CD8-positive, alpha-beta memory T cell (primary cell): Measurements from ENCODE around the gene RBM45. TPM values are rescaled to one million over a fixed set of nuclear protein-coding genes. Genes with fewer than 3 reads are reported as not detected.
A peak's percentile ranks its signal among the peaks of the same experiment; 100 is the strongest.

Source experiments
- CTCF ChIA-PET: fragments of 350-600 bp; sonication (Branson Sonifier 250); formaldehyde crosslinking; loops from one replicate; lab custom pipeline; 2021; ENCODE audit warnings: antibody characterized with exemption; lab: Charles Lee
- POLR2A ChIA-PET: fragments of 350-600 bp; sonication (Branson Sonifier 250); formaldehyde crosslinking; loops from one replicate; lab custom pipeline; 2021; ENCODE audit warnings: antibody characterized with exemption; lab: Charles Lee
- DNase-seq, 5 donors: peaks; one replicate each; pipeline versions ENCODE4 v3.0.0 to v3.0.0-alpha.2; 2020 to 2022; ENCODE audit warnings: mixed read lengths in 1 of 5
- H3K27ac ChIP-seq: one replicate; pipeline ENCODE4 v1.7.0; 2013; ENCODE audit warnings: low read depth, mild to moderate bottlenecking, low read length, moderate library complexity
- H3K27me3 ChIP-seq: 2 replicates; pipeline ENCODE4 v1.7.0; 2013; ENCODE audit warnings: low read length, mild to moderate bottlenecking; ENCODE audit not compliant: insufficient read depth, poor library complexity, severe bottlenecking
- H3K36me3 ChIP-seq: 2 replicates; pipeline ENCODE4 v1.7.0; 2013; ENCODE audit warnings: mild to moderate bottlenecking, low read length, moderate library complexity; ENCODE audit not compliant: insufficient read depth
- H3K4me1 ChIP-seq: 2 replicates; pipeline ENCODE4 v1.7.0; 2013; ENCODE audit warnings: mild to moderate bottlenecking, low read length, moderate library complexity; ENCODE audit not compliant: insufficient read depth
- H3K4me3 ChIP-seq: 2 replicates; pipeline ENCODE4 v1.7.0; 2013; ENCODE audit warnings: mild to moderate bottlenecking, low read length
- H3K9me3 ChIP-seq: 2 replicates; pipeline ENCODE4 v1.7.0; 2013; ENCODE audit warnings: mild to moderate bottlenecking, low read length
- H3K27ac Mint-ChIP-seq, 8 donors: one replicate each; pipeline ENCODE4 v1.8.0; 2020 to 2021; ENCODE audit warnings: mixed read lengths in 8 of 8, mild to moderate bottlenecking in 6 of 8, inconsistent platforms in 3 of 8, moderate library complexity in 3 of 8
- H3K27me3 Mint-ChIP-seq, 2 donors: one replicate each; pipeline ENCODE4 v1.8.0; 2020 to 2021; ENCODE audit warnings: mixed read lengths in 2 of 2, mild to moderate bottlenecking in 1 of 2, moderate library complexity in 1 of 2
- H3K36me3 Mint-ChIP-seq, 3 donors: one replicate each; pipeline ENCODE4 v1.8.0; 2020 to 2021; ENCODE audit warnings: mixed read lengths in 3 of 3, inconsistent platforms in 1 of 3, mild to moderate bottlenecking in 1 of 3
- H3K4me1 Mint-ChIP-seq, 3 donors: one replicate each; pipeline ENCODE4 v1.8.0; 2020 to 2021; ENCODE audit warnings: mixed read lengths in 3 of 3, inconsistent platforms in 1 of 3, mild to moderate bottlenecking in 1 of 3
- H3K4me3 Mint-ChIP-seq, 7 donors: one replicate each; pipeline ENCODE4 v1.8.0; 2020 to 2021; ENCODE audit warnings: mixed read lengths in 7 of 7, mild to moderate bottlenecking in 6 of 7, moderate library complexity in 4 of 7, inconsistent platforms in 2 of 7
- H3K9me3 Mint-ChIP-seq, 5 donors: one replicate each; pipeline ENCODE4 v1.8.0; 2020 to 2022; ENCODE audit warnings: mixed read lengths in 5 of 5, mild to moderate bottlenecking in 3 of 5, moderate library complexity in 2 of 5, inconsistent platforms in 1 of 5
- polyA plus RNA-seq: library from polyadenylated mRNA; unstranded; fragments of 300-500 nt; fragmentation: Illumina TruSeq; gene quantifications from one replicate; pipeline ENCODE4 v1.2.3, GENCODE V29; 2021
- total RNA-seq, 2 experiments: library from RNA; stranded (reverse); gene quantifications; one replicate each; pipeline ENCODE4 v1.2.3, GENCODE V29; 2021

Gene RBM45
- total and polyA plus RNA-seq, 3 experiments from 2014 or later = 7.9 to 12.7 (median 11.9) TPM

GRCh38 chr2:178111743-178112142 is 494 bp upstream of the RBM45 start:
- H3K27ac Mint-ChIP-seq = peak overlapping the region in 6 of 8 donors; percentile 64 to 95 (median 90)
- peak overlapping the region; percentile 88 for H3K4me3 ChIP-seq
- POLR2A ChIA-PET = no interaction called here

DNA sequence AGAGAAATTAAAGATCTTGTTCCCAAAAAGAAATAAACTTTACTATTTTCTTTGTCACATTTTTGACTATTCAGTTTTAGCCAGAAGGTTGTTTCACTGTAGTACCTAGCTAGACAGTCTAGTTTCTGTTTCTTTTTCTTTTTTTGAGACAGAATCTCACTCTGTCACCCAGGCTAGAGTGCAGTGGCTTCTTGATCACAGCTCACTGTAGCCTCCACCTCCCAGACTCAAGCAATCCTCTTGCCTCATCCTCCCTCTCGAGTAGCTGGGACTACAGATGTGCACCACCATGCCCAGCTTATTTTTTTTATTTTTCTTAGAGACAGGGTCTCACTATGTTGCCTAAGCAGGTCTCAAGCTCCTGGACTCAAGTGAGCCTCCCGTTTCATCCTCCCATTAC is 2.2 kb downstream of the RBM45 start:
- no peak for DNase-seq
- Histone ChIP-seq H3K4me1 (peaks cover 15% of the 10 kb centered on the region), H3K4me3 (no peak overlapping the region), H3K27me3 (no peaks in the 10 kb centered on the region), H3K36me3 (no peaks in the 10 kb centered on the region), H3K27ac (no peak overlapping the region), H3K9me3 (no peaks in the 10 kb centered on the region)
- H3K4me3 Mint-ChIP-seq = peak overlapping the region; percentile 17 to 78 (median 51)
- peaks cover 0 to 29% (median 5%) of the 10 kb centered on the region in 3 donors for H3K36me3 Mint-ChIP-seq
- peak overlapping the region in 6 of 8 donors; percentile 17 to 88 (median 44) for H3K27ac Mint-ChIP-seq
- no peaks in the 10 kb centered on the region for H3K9me3 Mint-ChIP-seq
- peaks cover 38 to 62% (median 54%) of the 10 kb centered on the region in 3 donors for H3K4me1 Mint-ChIP-seq
- ChIA-PET CTCF (interaction anchor here (1.1 kb wide), 1 partner anchor 9 kb away, joined by 3 read pairs; no protein-coding TSS in a partner anchor), POLR2A (no interaction called here)
- H3K27me3 Mint-ChIP-seq = no peaks in the 10 kb centered on the region

More at GRCh38 chr2:178111743-178112142, 494 bp upstream of the RBM45 start:
- Mint-ChIP-seq H3K4me1 (peaks cover 33 to 48% (median 47%) of the 10 kb centered on the region in 3 donors), H3K9me3 (no peaks in the 10 kb centered on the region), H3K27me3 (peaks cover 2 to 7% of the 10 kb centered on the region in 2 donors), H3K36me3 (peaks cover 0 to 15% (median 5%) of the 10 kb centered on the region in 3 donors), H3K4me3 (peak overlapping the region; percentile 92 to 97 (median 94))
- Histone ChIP-seq H3K27ac (no peak overlapping the region), H3K36me3 (no peaks in the 10 kb centered on the region), H3K9me3 (no peaks in the 10 kb centered on the region), H3K27me3 (no peaks in the 10 kb centered on the region), H3K4me1 (peaks cover 15% of the 10 kb centered on the region)
- CTCF ChIA-PET = interaction anchor here (0.7 to 2.6 kb wide), 15 partner anchors 8 to 1842 kb away, joined by 3 to 18 read pairs (median 4); partner anchors contain the start of genes MTX2, PJVK and PRKRA
- no peak for DNase-seq

GRCh38 chr2:178115271-178115670 is 3.0 kb downstream of the RBM45 start:
- Mint-ChIP-seq H3K36me3 (peaks cover 0 to 37% (median 5%) of the 10 kb centered on the region in 3 donors), H3K9me3 (no peaks in the 10 kb centered on the region), H3K4me3 (peak overlapping the region in 1 of 7 donors; percentile 78), H3K4me1 (peaks cover 40 to 68% (median 55%) of the 10 kb centered on the region in 3 donors), H3K27ac (peak overlapping the region in 2 of 8 donors; percentile 23 to 88), H3K27me3 (no peaks in the 10 kb centered on the region)
- Histone ChIP-seq H3K9me3 (no peaks in the 10 kb centered on the region), H3K36me3 (no peaks in the 10 kb centered on the region), H3K4me3 (no peak overlapping the region), H3K27me3 (no peaks in the 10 kb centered on the region), H3K27ac (no peak overlapping the region), H3K4me1 (peaks cover 15% of the 10 kb centered on the region)
- no peak for DNase-seq
- CTCF ChIA-PET = interaction anchor here (1.1 kb wide), 1 partner anchor 8 kb away, joined by 3 read pairs; no protein-coding TSS in a partner anchor
- POLR2A ChIA-PET = no interaction called here

DNA sequence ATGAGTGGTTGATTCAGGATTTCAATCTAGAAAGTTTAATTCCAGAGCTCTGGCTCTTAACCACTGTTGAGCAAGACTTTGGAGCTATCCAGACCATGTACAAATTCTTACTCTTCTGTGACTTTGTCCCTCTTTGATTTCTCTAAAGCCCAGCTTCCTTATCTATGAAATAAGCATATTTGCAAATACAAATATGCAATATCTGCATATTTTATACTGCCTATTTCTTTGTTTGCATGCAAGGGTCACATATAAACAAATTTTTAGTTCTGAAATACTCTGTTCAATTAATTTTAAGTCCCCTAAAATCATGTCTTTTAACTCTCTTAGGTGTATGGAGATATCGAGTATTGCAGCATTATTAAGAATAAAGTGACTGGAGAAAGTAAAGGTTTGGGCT is 5.5 kb downstream of the RBM45 start:
- DNase-seq = no peak
- Histone ChIP-seq H3K9me3 (no peaks in the 10 kb centered on the region), H3K27me3 (no peaks in the 10 kb centered on the region), H3K27ac (no peak overlapping the region), H3K4me1 (peaks cover 8% of the 10 kb centered on the region), H3K4me3 (no peak overlapping the region), H3K36me3 (peaks cover 5% of the 10 kb centered on the region)
- H3K27me3 Mint-ChIP-seq = no peaks in the 10 kb centered on the region
- H3K9me3 Mint-ChIP-seq = no peaks in the 10 kb centered on the region
- peaks cover 34 to 57% (median 50%) of the 10 kb centered on the region in 3 donors for H3K4me1 Mint-ChIP-seq
- ChIA-PET POLR2A (no interaction called here), CTCF (no interaction called here)
- no peak overlapping the region for H3K27ac Mint-ChIP-seq
- peaks cover 0 to 54% (median 19%) of the 10 kb centered on the region in 3 donors for H3K36me3 Mint-ChIP-seq
- H3K4me3 Mint-ChIP-seq = no peak overlapping the region

GRCh38 chr2:178119179-178119922 is 7.1 kb downstream of the RBM45 start:
- H3K4me1 Mint-ChIP-seq = peaks cover 23 to 41% (median 35%) of the 10 kb centered on the region in 3 donors
- no peaks in the 10 kb centered on the region for H3K9me3 ChIP-seq
- H3K9me3 Mint-ChIP-seq = no peaks in the 10 kb centered on the region
- CTCF ChIA-PET = interaction anchor here (0.6 kb wide), 1 partner anchor 295 kb away, joined by 3 read pairs; no protein-coding TSS in a partner anchor
- peaks cover 0 to 66% (median 19%) of the 10 kb centered on the region in 3 donors for H3K36me3 Mint-ChIP-seq
- H3K4me1 ChIP-seq = no peaks in the 10 kb centered on the region
- no peak overlapping the region for H3K4me3 Mint-ChIP-seq
- no peak for DNase-seq
- H3K4me3 ChIP-seq = no peak overlapping the region
- no peak overlapping the region for H3K27ac ChIP-seq
- no peaks in the 10 kb centered on the region for H3K27me3 Mint-ChIP-seq
- peaks cover 5% of the 10 kb centered on the region for H3K36me3 ChIP-seq
- H3K27me3 ChIP-seq = no peaks in the 10 kb centered on the region
- peak overlapping the region in 4 of 8 donors; percentile 1 to 92 (median 54) for H3K27ac Mint-ChIP-seq
- POLR2A ChIA-PET = no interaction called here

GRCh38 chr2:178123163-178123562 is 10.9 kb downstream of the RBM45 start:
- Mint-ChIP-seq H3K9me3 (no peaks in the 10 kb centered on the region), H3K27me3 (no peaks in the 10 kb centered on the region), H3K36me3 (peaks cover 0 to 79% (median 26%) of the 10 kb centered on the region in 3 donors), H3K4me1 (peaks cover 16 to 24% (median 16%) of the 10 kb centered on the region in 3 donors), H3K4me3 (no peak overlapping the region), H3K27ac (peak overlapping the region in 1 of 8 donors; percentile 36)
- Histone ChIP-seq H3K36me3 (peaks cover 13% of the 10 kb centered on the region), H3K27ac (no peak overlapping the region), H3K4me3 (no peak overlapping the region), H3K9me3 (no peaks in the 10 kb centered on the region), H3K4me1 (no peaks in the 10 kb centered on the region), H3K27me3 (no peaks in the 10 kb centered on the region)
- ChIA-PET POLR2A (no interaction called here), CTCF (interaction anchor here (1.0 to 4.1 kb wide), 3 partner anchors 9 to 11 kb away, joined by 3 to 18 read pairs (median 4); partner anchors contain the start of gene RBM45)
- no peak for DNase-seq

GRCh38 chr2:178125125-178125524 is 12.9 kb downstream of the RBM45 start:
- Histone ChIP-seq H3K9me3 (no peaks in the 10 kb centered on the region), H3K27ac (no peak overlapping the region), H3K4me3 (no peak overlapping the region), H3K36me3 (peaks cover 20% of the 10 kb centered on the region), H3K27me3 (no peaks in the 10 kb centered on the region), H3K4me1 (no peaks in the 10 kb centered on the region)
- ChIA-PET CTCF (interaction anchor here (1.2 to 4.1 kb wide), 2 partner anchors 9 to 13 kb away, joined by 3 to 18 read pairs; partner anchors contain the start of gene RBM45), POLR2A (no interaction called here)
- Mint-ChIP-seq H3K27me3 (no peaks in the 10 kb centered on the region), H3K36me3 (peaks cover 0 to 80% (median 26%) of the 10 kb centered on the region in 3 donors), H3K9me3 (no peaks in the 10 kb centered on the region), H3K27ac (peak overlapping the region in 2 of 8 donors; percentile 0 to 9), H3K4me3 (no peak overlapping the region), H3K4me1 (peaks cover 3 to 13% (median 9%) of the 10 kb centered on the region in 3 donors)
- DNase-seq = no peak
